CD14-positive monocyte (primary cell): ENCODE data around the gene PDE11A. TPM values are rescaled to one million over a fixed set of nuclear protein-coding genes. Genes with fewer than 3 reads are reported as not detected.

Source experiments
- DNase-seq, 3 donors: peaks; one replicate each; pipeline ENCODE4 v3.0.0-alpha.2; 2011 to 2022
- H2AFZ ChIP-seq: 2 replicates; pipeline ENCODE4 v1.6.0; 2012; ENCODE audit warnings: mild to moderate bottlenecking, low read depth, low read length, inconsistent platforms; ENCODE audit not compliant: insufficient read depth, poor library complexity, severe bottlenecking
- H3K27ac ChIP-seq, 2 donors: 1 replicate in 1 of 2; 2 replicates in 1 of 2; pipeline ENCODE4 v1.5.1; 2012 to 2013; ENCODE audit warnings: low read length in 2 of 2, control low read depth in 1 of 2, inconsistent platforms in 1 of 2, low read depth in 1 of 2, mild to moderate bottlenecking in 1 of 2
- H3K27me3 ChIP-seq, 2 donors: one replicate each; pipeline versions ENCODE4 v1.6.0 to v1.6.1; 2011 to 2013; ENCODE audit warnings: low read length in 2 of 2; ENCODE audit not compliant: control insufficient read depth in 2 of 2, insufficient read depth in 2 of 2
- H3K36me3 ChIP-seq, 2 donors: replicated peaks in 1 of 2; 1 replicate in 1 of 2; 2 replicates in 1 of 2; pipeline versions ENCODE4 v1.5.1 to v1.6.1; 2012 to 2013; ENCODE audit warnings: low read length in 2 of 2, control low read depth in 1 of 2, inconsistent platforms in 1 of 2, mild to moderate bottlenecking in 1 of 2; ENCODE audit not compliant: insufficient read depth in 2 of 2, control insufficient read depth in 1 of 2
- H3K4me1 ChIP-seq, 2 donors: 1 replicate in 1 of 2; 2 replicates in 1 of 2; pipeline versions ENCODE4 v1.5.1 to v1.6.1; 2012 to 2013; ENCODE audit warnings: low read length in 2 of 2, control low read depth in 1 of 2, inconsistent platforms in 1 of 2, mild to moderate bottlenecking in 1 of 2, moderate library complexity in 1 of 2; ENCODE audit not compliant: insufficient read depth in 2 of 2, control insufficient read depth in 1 of 2
- H3K4me2 ChIP-seq: replicated peaks from 2 replicates; pipeline ENCODE3; 2012; ENCODE audit warnings: low read length, moderate library complexity, mild to moderate bottlenecking; ENCODE audit not compliant: poor library complexity, severe bottlenecking; ENCODE audit errors: extremely low read depth
- H3K4me3 ChIP-seq, 3 experiments: fragments of 200-600 bp in 1 of 3; sonication (generic) in 1 of 3; replicated peaks in 1 of 3; 1 replicate in 2 of 3; 2 replicates in 1 of 3; pipeline ENCODE4 v1.5.1; 2011 to 2013; ENCODE audit warnings: low read length in 3 of 3, mild to moderate bottlenecking in 3 of 3, control low read depth in 2 of 3, low read depth in 2 of 3, inconsistent platforms in 1 of 3, moderate library complexity in 1 of 3
- H3K79me2 ChIP-seq: 2 replicates; pipeline ENCODE4 v1.6.0; 2012; ENCODE audit warnings: mild to moderate bottlenecking, control low read depth, inconsistent platforms, low read length, moderate library complexity; ENCODE audit not compliant: insufficient read depth
- H3K9ac ChIP-seq: 2 replicates; pipeline ENCODE4 v1.6.0; 2017; ENCODE audit warnings: low read length, mild to moderate bottlenecking; ENCODE audit not compliant: insufficient read depth, poor library complexity, severe bottlenecking
- H3K9me3 ChIP-seq, 2 donors: replicated peaks in 1 of 2; 1 replicate in 1 of 2; 2 replicates in 1 of 2; pipeline versions ENCODE4 v1.5.1 to v1.6.1; 2012 to 2013; ENCODE audit warnings: low read length in 2 of 2, control low read depth in 1 of 2; ENCODE audit not compliant: control insufficient read depth in 1 of 2, insufficient read depth in 1 of 2
- H4K20me1 ChIP-seq: 2 replicates; pipeline ENCODE4 v1.6.0; 2012; ENCODE audit warnings: mild to moderate bottlenecking, low read length, control low read depth, moderate library complexity; ENCODE audit not compliant: insufficient read depth
- H3K27ac Mint-ChIP-seq, 7 donors: one replicate each; pipeline ENCODE4 v1.8.0; 2020; ENCODE audit warnings: mild to moderate bottlenecking in 7 of 7, mixed read lengths in 7 of 7, moderate library complexity in 6 of 7, inconsistent platforms in 2 of 7
- H3K27me3 Mint-ChIP-seq, 3 donors: one replicate each; pipeline ENCODE4 v1.8.0; 2021 to 2022; ENCODE audit warnings: low read depth in 3 of 3, mild to moderate bottlenecking in 3 of 3, mixed read lengths in 3 of 3, moderate library complexity in 3 of 3, inconsistent platforms in 1 of 3
- H3K36me3 Mint-ChIP-seq, 2 donors: one replicate each; pipeline ENCODE4 v1.8.0; 2020; ENCODE audit warnings: mixed read lengths in 2 of 2, inconsistent platforms in 1 of 2, mild to moderate bottlenecking in 1 of 2
- H3K4me1 Mint-ChIP-seq: one replicate; pipeline ENCODE4 v1.8.0; 2020; ENCODE audit warnings: mild to moderate bottlenecking, mixed read lengths
- H3K4me3 Mint-ChIP-seq, 2 donors: one replicate each; pipeline ENCODE4 v1.8.0; 2020; ENCODE audit warnings: mild to moderate bottlenecking in 2 of 2, mixed read lengths in 2 of 2, moderate library complexity in 1 of 2
- H3K9me3 Mint-ChIP-seq, 7 donors: one replicate each; pipeline ENCODE4 v1.8.0; 2020 to 2022; ENCODE audit warnings: mixed read lengths in 7 of 7, mild to moderate bottlenecking in 6 of 7, moderate library complexity in 6 of 7, inconsistent platforms in 2 of 7
- CTCF ChIP-seq: fragments of 200-600 bp; IDR thresholded peaks from one replicate; pipeline ENCODE4 v1.8.0; 2022; ENCODE audit warnings: antibody characterized with exemption, mild to moderate bottlenecking
- WGBS: methylation state at CpG from one replicate; pipeline ENCODE4 v1.1.5; 2013; ENCODE audit warnings: missing lambda C conversion rate; ENCODE audit not compliant: insufficient coverage; 5-methylcytosine and 5-hydroxymethylcytosine counted together
- intact Hi-C, 2 donors: fragments of 100-400 bp; cut with micrococcal nuclease; formaldehyde crosslinking; loops; one replicate each; pipeline versions ENCODE4 v1.15.0 to v1.15.1; 2023
- polyA plus RNA-seq, 3 donors: library from polyadenylated mRNA; depleted of rRNA in 1 of 3; unstranded in 2 of 3; stranded (reverse) in 1 of 3; fragments of 300-500 nt in 2 of 3; fragments of >200 nt in 1 of 3; fragmentation: Illumina TruSeq in 2 of 3; gene quantifications; 1 replicate in 2 of 3; 2 replicates in 1 of 3; pipeline ENCODE4 v1.2.3, GENCODE V29; 2012 to 2021

PDE11A gene
- polyA plus RNA-seq, 3 donors, result not detected

GRCh38 chr2:177728920-177729319, 343.7 kb downstream of the PDE11A start:
- H3K4me3 Mint-ChIP-seq, result no peak overlapping the region
- H3K4me2 ChIP-seq, result no peak overlapping the region
- H3K27ac ChIP-seq, result no peak overlapping the region
- intact Hi-C loops, result no loop called here
- H3K27ac Mint-ChIP-seq, result no peak overlapping the region
- H3K9me3 ChIP-seq, result no peaks in the 10 kb centered on the region
- no peaks in the 10 kb centered on the region for H3K9me3 Mint-ChIP-seq
- no peaks in the 10 kb centered on the region for H3K36me3 Mint-ChIP-seq
- H4K20me1 ChIP-seq, result no peaks in the 10 kb centered on the region
- no peak overlapping the region for H2AFZ ChIP-seq
- no peaks in the 10 kb centered on the region for H3K36me3 ChIP-seq
- no peak overlapping the region for H3K4me3 ChIP-seq
- WGBS, result no CpG with 5 or more reads among the region's 2 CpGs
- no peak for DNase-seq
- peaks cover 1% of the 10 kb centered on the region for H3K4me1 Mint-ChIP-seq
- H3K79me2 ChIP-seq, result no peaks in the 10 kb centered on the region
- H3K9ac ChIP-seq, result no peak overlapping the region
- peaks cover 2 to 5% (median 3%) of the 10 kb centered on the region in 3 donors for H3K27me3 Mint-ChIP-seq
- TF ChIP-seq CTCF, result no peak
- no peaks in the 10 kb centered on the region for H3K27me3 ChIP-seq
- H3K4me1 ChIP-seq, result no peaks in the 10 kb centered on the region

DNA sequence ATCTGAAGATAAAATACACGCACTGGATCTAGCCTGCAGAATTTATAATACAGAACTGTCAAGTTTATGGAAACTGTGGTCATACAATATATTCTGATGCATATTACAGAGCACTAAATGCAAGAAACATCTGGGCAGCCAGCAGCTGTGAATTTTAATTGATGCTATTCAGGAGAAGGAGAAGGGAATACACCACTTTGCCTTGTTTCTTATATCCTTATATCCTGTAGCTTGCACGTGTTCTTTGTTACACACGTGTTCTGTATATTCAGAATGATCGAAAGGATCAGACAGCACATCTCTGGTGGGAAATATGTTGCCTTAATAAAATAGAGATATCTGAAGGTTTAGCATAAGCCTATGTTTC, 344.2 kb downstream of the PDE11A start:
- H3K27me3 Mint-ChIP-seq, result peaks cover 2 to 5% (median 3%) of the 10 kb centered on the region in 3 donors
- no peak overlapping the region for H3K27ac ChIP-seq
- no peaks in the 10 kb centered on the region for H3K36me3 ChIP-seq
- no peak overlapping the region for H3K4me3 ChIP-seq
- WGBS, result no CpG with 5 or more reads among the region's 4 CpGs
- TF ChIP-seq CTCF, result no peak
- H3K4me2 ChIP-seq, result no peak overlapping the region
- no peaks in the 10 kb centered on the region for H3K79me2 ChIP-seq
- no peak overlapping the region for H3K4me3 Mint-ChIP-seq
- H3K27ac Mint-ChIP-seq, result no peak overlapping the region
- no peak overlapping the region for H2AFZ ChIP-seq
- no peak overlapping the region for H3K9ac ChIP-seq
- no peaks in the 10 kb centered on the region for H3K4me1 ChIP-seq
- intact Hi-C loops, result no loop called here
- H3K27me3 ChIP-seq, result no peaks in the 10 kb centered on the region
- peaks cover 1% of the 10 kb centered on the region for H3K4me1 Mint-ChIP-seq
- no peak for DNase-seq
- no peaks in the 10 kb centered on the region for H3K9me3 Mint-ChIP-seq
- no peaks in the 10 kb centered on the region for H3K36me3 Mint-ChIP-seq
- H4K20me1 ChIP-seq, result no peaks in the 10 kb centered on the region
- H3K9me3 ChIP-seq, result no peaks in the 10 kb centered on the region
